Bone marrow (tissue), 2 donors: ENCODE measurements around the gene ATP7B.
A peak's percentile ranks its signal among the peaks of the same experiment; 100 is the strongest.
"Not testable (repeated sequence)": the region's sequence is repeated elsewhere in the genome, so short reads cannot be mapped to it uniquely, and the experiment has no call there.

Experiments used
- DNase-seq, 2 donors: peaks; one replicate each; lab custom pipeline; 2025; lab: John Stamatoyannopoulos, UW

Gene ATP7B

GRCh38 chr13:52006523-52007245, 4.6 kb downstream of the ATP7B start:
- DNase-seq: no peak

- no peak for DNase-seq
Measured at GRCh38 chr13:52005841-52006522, 5.3 kb downstream of the ATP7B start.

- DNase-seq: no peak
Measured at GRCh38 chr13:52004511-52005170, 6.6 kb downstream of the ATP7B start.

- no peak for DNase-seq
Measured at GRCh38 chr13:52003541-52003940, 7.7 kb downstream of the ATP7B start.

GRCh38 chr13:52002361-52002760, 8.9 kb downstream of the ATP7B start:
- no peak for DNase-seq

- DNase-seq: peak in 1 of 2 donors; percentile 44
Measured at GRCh38 chr13:52001120-52001731, 10.0 kb downstream of the ATP7B start.

GRCh38 chr13:51999921-52000320, 11.3 kb downstream of the ATP7B start:
- DNase-seq: no peak

- DNase-seq: no peak
Measured at GRCh38 chr13:51999510-51999911, 11.7 kb downstream of the ATP7B start.

- no peak for DNase-seq
Measured at GRCh38 chr13:51998723-51999509, 12.3 kb downstream of the ATP7B start.

GRCh38 chr13:51997641-51998330, 13.5 kb downstream of the ATP7B start:
- no peak for DNase-seq

- DNase-seq: no peak
Measured at GRCh38 chr13:51997186-51997585, 14.1 kb downstream of the ATP7B start.

- DNase-seq: no peak
Measured at GRCh38 chr13:51996641-51997040, 14.6 kb downstream of the ATP7B start.

- peak in 1 of 2 donors; percentile 47 for DNase-seq
Measured at GRCh38 chr13:51995677-51996551, 15.3 kb downstream of the ATP7B start.

- DNase-seq: no peak
Measured at GRCh38 chr13:51993713-51994112, 17.5 kb downstream of the ATP7B start.

GRCh38 chr13:51988988-51989618, 22.1 kb downstream of the ATP7B start:
- no peak for DNase-seq

- not testable (repeated sequence) for DNase-seq
Measured at GRCh38 chr13:51984904-51985303, 26.3 kb downstream of the ATP7B start.

- not testable (repeated sequence) for DNase-seq
Measured at GRCh38 chr13:51983292-51983691, 28.0 kb downstream of the ATP7B start.

- DNase-seq: no peak
Measured at GRCh38 chr13:51981355-51981754, 29.9 kb downstream of the ATP7B start.

- DNase-seq: no peak
Measured at GRCh38 chr13:51980908-51981307, 30.3 kb downstream of the ATP7B start.
